HG02642 (cell line): ENCODE results near the gene DTX4.
"Not testable (repeated sequence)": the region's sequence is repeated elsewhere in the genome, so short reads cannot be mapped to it uniquely, and the experiment has no call there.

Source experiments
- ATAC-seq: cut with Tn5 transposase; IDR thresholded peaks from one replicate; pipeline ENCODE4 v1.9.1; 2021; ENCODE audit warnings: mild to moderate bottlenecking; ENCODE audit not compliant: unreplicated experiment, poor library complexity

DTX4 gene

DNA sequence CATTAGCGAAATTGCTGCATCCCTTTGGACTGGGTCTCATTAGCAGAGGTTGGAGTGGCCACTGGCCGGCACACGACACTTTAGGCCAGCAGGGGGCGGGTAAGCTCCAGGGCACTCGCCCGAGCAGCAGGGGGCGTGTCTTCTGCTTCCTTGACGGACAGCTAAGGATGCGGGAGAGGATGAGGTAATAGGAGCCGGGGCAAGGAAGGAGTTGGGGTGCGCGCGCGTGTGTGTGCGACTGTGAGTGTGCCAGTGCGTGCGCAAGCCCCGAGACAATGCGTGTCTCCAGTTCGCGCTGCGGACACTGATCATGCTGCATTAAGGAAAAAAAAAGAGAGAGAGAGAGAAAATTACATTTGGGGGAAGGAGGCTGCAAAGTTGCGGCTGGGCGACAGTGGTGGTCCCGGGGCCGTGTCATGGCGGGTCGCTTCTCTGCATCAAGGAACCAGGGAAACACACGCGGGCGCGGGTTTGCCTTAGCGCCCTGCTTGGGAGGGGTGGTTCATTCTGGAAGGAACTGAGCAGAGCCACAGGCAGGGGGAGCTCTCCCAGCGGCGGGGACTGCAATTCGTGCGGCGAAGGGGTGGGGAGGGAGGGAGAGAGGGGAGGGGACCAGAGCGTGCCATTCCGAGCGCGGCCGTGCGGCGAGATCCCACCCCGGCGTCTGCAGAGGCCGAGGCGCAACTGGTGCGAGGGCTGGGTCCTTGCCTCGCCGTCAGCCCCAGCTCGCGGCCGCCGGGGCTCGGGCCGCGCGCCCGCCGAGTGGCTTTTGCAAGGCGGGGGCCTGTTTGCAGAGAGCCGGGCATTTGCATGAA is at the start of gene DTX4:
Gene DTX4, plus strand, starts transcription at position 625 of the 815 bp plus-strand sequence. CDS start 464 bp downstream, outside the sequence.
- peak; percentile 80 for ATAC-seq

DNA sequence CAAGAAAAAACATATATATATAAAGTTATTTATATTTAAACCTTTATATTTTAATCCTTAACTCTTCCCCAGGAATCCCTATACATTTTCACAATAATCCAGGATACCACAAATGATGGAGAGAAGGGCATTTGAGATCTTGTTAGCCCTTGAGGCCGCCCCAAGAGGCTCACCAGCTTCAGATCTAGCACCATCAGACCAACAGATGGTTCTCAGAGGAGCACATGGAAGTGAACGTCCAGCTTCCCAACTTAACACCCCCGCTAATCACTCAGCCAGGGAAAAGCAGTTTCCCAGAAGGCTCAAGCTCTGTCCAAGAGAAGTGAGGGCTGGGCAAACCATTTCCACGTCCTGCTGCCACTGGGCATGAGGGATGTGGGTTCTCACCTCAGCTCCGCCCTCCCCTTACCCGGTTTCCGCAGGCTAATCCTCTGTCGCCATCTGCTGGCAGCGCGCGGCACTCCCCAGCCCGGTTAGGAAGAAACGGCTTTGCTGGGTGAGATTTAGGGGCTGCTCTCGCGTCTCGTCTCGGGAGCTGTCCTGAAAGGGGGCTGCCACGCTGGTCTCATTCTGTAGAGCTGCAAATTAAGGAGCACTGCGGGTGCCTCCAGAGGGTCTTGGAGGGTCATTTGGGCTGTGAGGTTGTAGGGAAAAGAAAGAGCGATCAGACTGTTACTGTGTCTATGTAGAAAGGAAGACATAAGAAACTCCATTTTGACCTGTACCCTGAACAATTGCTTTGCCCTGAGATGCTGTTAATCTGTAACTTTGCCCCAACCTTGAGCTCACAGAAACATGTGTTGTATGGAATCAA is 36.1 kb upstream of the DTX4 start:
- peak; percentile 98 for ATAC-seq

GRCh38 chr11:59136551-59136950 is 35.4 kb upstream of the DTX4 start:
- not testable (repeated sequence) for ATAC-seq

GRCh38 chr11:59137190-59137589 is 34.7 kb upstream of the DTX4 start:
- ATAC-seq = no peak

- ATAC-seq = no peak
Observed at GRCh38 chr11:59138643-59139042, 33.3 kb upstream of the DTX4 start.

DNA sequence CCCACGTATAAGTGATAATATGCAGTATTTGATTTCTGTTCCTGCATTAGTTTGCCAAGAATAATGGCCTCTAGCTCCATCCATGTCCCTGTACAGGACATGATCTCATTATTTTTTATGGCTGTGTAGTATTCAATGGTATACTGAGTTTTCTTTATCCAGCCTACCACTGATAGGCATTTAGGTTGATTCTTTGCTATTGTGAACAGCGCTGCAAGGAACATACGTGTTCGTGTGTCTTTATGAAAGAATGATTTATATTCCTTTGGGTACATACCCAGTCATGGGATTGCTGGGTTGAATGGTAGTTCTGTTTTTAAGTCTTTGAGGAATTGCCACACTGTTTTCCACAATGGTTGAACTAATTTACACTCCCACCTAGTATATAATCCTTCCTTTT is 30.7 kb upstream of the DTX4 start:
- ATAC-seq = no peak

DNA sequence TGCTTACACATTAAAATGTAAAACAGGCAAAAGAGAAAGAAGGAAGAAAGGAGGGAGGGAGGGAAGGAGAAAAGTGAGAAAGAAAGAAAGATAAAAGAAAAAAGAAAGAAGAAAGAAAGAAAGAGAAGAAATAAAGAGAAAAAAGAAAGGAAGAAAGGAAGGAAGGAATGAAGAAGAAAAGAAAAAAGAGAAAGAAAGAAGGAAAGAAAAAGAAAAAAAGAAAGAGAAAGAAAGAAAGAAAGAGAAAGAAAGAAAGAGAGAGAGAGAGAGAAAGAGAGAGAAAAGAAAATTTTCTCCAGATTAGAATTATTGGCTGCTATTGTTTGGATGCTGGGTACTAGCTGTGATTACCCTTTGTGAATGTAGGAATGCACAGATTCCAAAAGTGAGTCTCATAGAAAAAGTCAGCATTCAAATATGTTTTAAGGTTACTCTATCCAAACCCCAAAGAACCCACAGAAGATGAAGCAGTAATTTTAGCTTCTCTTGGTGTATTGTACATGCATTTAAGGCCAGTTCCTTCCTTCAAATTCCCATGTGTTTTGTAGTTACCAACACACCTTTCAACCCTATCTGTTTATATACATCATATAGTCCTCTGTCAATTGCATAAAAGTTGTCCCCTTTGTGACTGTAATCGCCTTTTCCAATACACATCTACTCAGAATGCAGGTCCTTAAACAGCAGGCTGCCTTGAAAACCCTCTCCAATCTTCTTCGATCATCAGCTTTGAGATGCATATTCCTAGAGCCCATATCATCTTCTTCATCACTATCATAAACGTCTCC is 30.1 kb upstream of the DTX4 start:
- ATAC-seq = no peak

DNA sequence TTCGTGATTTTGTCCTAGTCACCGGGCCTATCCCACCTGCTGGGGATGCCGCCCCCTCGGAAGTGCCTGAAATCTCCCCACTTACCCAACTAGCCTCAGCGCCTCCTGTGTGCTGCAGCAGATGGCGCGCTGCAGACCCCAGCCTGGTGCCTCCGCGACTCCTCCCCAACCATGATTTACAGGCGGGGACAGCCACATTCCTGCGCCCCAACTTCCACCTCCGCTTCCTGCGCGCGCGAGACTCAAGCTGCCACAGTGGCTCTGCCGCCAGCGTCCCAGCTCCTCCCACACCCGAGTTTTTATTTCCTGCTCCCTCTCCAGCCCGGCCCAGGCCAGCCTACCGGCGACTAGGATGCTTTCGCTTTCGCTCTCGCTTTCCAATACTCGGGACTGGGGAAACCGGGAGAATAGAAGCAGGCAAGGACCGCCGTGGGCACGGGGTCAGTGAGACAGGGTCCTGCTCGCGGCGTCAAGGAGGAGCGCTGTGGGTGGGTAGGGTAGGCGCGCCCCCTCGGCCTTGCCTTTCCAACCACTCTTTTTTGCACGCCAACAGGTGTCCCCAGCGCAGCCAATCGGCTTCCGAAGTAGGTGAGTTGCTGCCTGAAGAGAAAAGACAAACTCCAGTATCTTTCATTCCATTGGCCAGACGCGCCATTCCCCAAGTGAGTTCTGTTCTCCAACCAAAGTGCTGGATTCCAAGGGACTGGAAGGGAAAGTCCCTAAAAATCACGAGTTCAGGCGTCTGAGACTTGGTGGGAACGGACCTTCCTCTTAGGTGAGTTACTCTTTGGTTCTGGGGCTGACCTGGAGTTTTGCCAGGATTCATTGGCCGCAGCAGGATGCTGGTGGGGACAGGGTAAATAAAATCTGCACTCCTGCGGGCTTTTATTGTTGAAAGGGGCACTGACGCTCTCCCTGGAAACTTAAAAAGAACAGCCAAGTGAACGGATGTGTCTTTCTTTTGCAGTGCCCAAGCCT is 29.1 kb upstream of the DTX4 start, which contains the start of gene FAM111A:
Gene FAM111A, plus strand, starts transcription at position 327 of the 978 bp plus-strand sequence. CDS start 6,017 bp downstream, outside the sequence.
- ATAC-seq = peak; percentile 85

GRCh38 chr11:59144096-59144495 is 27.8 kb upstream of the DTX4 start:
- no peak for ATAC-seq

DNA sequence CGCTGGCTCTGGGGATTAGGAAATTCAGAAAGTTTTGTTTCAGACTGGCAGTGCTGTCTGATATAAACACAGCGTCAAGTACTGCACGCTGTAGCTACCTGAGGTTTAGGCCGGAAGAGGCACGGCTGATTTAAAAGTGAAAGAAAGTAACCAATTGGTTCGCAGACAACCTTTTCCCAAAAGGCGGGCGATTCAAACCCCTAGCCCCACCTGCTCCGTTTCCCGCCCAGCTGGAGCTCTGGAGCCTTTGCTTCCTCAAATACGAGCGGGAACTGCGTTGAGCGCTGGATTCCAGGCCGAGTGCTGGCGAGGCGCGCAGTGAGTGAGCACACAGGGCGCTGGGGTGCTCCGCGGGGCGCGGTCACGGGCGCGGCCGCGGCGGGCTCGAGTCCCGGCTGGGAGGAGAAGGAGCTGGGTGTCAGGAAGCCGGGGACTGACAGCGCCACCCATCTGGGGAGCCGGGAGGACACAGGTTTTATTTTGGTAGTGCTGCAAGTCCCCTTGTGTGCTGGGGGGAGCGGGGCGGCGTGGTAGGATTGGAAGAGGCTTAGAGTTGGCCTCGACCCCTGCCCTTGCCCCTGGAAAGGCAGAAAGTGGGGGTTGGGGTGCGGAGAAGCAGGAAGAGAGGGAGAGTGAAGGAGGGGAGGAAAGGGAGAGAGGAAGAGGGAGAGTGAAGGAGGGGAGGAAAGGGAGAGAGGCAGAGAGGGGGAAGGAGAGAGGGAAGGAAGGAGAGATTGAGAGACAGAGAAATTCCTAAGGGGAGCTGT is 27.2 kb upstream of the DTX4 start:
- peak; percentile 58 for ATAC-seq

DNA sequence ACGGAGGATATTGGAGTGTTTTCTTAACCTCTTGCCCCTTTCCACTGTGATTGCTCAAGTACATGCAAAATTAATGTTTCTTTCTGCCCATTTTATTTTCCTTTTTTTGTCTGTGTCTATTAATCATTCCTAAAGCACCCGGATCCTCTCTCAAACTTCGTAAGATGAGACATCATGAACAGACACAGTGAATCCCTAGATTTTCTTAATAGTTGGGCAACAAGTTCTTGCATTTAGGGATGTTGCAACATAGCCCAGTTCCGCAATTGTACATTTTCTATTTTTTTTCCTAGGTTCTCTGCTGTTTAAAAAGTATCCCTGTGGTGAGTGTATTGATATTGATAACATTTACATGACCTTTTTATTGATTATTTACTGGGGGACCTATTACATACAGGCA is 26.4 kb upstream of the DTX4 start:
- no peak for ATAC-seq

- peak; percentile 61 for ATAC-seq
Observed at GRCh38 chr11:59151761-59152160, 20.2 kb upstream of the DTX4 start.

- ATAC-seq = peak; percentile 86
Observed at GRCh38 chr11:59152312-59152951, 19.5 kb upstream of the DTX4 start.

GRCh38 chr11:59154610-59155009 is 17.3 kb upstream of the DTX4 start:
- no peak for ATAC-seq

DNA sequence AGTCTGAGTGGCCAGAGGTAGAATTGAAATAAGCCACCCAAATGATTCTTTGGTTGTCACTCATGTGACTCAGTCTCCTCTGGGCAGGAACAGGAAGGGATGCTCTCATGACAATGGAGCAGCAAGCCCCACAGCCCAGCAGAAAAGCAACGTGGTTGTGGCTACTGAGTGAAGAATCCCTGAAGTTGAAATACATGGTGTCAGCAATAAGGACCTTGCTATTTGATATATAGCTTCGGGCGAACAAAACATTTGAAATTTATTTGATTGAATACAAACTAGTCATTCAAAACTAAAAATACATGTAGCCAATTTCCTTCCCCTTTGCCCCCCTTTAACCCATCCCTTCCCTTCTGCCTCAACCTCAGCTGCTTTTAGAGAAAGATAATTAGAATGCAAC is 14.5 kb upstream of the DTX4 start:
- no peak for ATAC-seq

DNA sequence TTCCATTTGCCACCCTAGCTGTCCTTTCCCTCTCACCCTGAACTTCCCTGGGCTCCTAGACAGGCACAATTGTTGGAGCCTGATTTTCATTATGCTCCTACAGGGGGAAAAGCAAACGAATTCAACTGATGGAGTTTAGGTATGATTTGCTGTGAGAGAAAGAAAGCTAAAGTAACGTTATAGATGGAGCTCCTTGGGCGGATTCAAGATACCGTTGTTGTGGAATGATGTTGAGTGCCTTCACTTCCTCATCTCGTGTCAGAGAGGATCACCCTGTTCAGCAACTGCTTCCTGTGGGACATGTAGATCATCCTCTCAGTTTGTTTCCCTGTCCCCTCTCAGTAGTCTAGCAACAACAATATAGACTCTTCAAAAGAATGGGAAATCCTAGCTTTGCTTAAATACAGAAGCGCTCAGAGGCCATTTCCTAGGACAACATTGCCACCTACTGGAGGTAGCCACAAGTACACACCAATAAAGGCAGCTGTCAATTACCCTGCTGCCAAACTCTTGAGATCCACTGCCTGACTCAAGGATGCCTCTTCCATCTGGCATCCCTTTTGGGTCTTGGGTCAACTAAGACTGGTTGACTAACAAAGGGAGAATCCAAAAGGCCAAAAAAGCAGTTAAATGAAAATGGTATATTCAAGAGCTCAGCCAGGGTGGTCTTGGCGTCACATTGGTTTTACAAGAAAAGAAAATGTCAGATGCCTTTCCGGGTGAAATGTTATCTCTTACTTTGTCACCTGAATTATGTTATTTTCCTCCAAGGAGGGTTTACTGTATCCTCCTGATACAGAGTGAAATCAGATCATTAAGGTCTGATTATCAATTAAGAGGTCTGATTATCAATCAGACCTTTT is 13.5 kb upstream of the DTX4 start:
- ATAC-seq = peak; percentile 91

DNA sequence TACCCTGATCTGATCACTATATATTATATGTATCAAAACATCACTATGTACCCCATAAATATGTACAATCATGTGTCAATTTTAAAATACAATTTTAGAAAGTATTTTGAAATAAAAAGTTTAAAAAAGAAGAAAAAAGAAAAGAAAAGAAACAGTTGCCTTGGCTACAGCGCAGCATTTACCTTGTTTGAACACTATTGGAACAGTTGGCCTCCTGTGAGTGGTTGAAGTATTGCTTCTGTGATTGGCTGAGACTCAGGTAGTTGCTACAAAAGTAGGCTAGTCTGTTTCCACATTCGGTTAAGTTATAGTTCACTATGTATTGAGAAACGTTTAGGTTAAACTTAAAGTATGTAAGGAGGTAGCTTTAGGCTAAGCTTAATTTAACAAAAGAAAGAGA is 7.9 kb upstream of the DTX4 start:
- ATAC-seq = no peak
